C4-2B (cell line): ENCODE results near the gene CLCA2.

ENCODE experiments used
- H3K27ac ChIP-seq: fragments of 450-650 bp; 2 replicates; pipeline ENCODE4 v1.5.1; 2017
- ZFX ChIP-seq: fragments of 450-650 bp; IDR thresholded peaks from 2 replicates; pipeline ENCODE4 v1.6.1; 2017
- TF ChIP-seq, protein P1 (sequence below): fragments of 450-650 bp; conservative IDR thresholded peaks from 2 replicates; pipeline ENCODE4 v1.5.1; 2017; ENCODE audit warnings: mild to moderate bottlenecking

CLCA2 gene

DNA sequence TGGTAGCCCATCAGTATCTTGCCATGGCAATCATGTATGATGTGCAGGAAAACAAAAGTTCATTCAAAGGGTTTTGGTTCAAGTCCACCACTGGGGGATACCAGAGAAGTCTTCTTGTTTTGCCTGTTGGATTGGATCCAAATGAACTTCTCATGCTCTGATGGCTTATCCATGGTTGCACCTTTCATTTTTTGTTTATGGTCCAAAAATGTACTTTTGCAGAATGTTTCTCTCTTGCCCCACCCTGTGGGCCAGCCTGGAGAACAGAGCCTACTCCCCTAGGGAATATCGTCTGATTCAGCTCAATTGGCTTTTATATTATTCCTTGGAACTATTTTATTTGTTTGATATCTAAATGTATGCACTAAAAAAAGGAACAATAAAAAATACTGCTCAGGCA, 24.7 kb downstream of the CLCA2 start:
- TF ChIP-seq, protein P1, sequence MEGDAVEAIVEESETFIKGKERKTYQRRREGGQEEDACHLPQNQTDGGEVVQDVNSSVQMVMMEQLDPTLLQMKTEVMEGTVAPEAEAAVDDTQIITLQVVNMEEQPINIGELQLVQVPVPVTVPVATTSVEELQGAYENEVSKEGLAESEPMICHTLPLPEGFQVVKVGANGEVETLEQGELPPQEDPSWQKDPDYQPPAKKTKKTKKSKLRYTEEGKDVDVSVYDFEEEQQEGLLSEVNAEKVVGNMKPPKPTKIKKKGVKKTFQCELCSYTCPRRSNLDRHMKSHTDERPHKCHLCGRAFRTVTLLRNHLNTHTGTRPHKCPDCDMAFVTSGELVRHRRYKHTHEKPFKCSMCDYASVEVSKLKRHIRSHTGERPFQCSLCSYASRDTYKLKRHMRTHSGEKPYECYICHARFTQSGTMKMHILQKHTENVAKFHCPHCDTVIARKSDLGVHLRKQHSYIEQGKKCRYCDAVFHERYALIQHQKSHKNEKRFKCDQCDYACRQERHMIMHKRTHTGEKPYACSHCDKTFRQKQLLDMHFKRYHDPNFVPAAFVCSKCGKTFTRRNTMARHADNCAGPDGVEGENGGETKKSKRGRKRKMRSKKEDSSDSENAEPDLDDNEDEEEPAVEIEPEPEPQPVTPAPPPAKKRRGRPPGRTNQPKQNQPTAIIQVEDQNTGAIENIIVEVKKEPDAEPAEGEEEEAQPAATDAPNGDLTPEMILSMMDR, result no peak
- TF ChIP-seq ZFX, result no peak

DNA sequence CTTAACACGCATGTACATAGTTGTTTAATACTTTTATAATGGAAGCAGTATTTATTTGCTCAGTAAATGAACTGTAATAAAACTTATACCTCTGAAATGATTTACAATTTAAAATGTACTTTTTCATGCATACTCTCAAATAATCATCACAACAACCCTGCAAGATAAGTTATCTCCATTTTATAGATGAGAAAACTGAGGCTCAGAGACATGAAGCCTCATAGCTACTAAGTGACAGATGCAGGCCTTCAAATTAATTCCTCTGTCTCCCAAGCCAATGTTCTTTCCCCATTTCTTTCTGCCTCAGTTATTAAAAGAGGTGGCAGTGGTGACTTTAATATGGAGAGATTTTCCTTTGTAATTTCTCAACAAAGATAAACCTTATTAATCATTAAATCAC, 25.1 kb downstream of the CLCA2 start:
- H3K27ac ChIP-seq, result no peak overlapping the region
- TF ChIP-seq ZFX, result no peak
- TF ChIP-seq, protein P1, result no peak

More for the DNA sequence above, 24.7 kb downstream of the CLCA2 start:
- H3K27ac ChIP-seq, result no peak overlapping the region

DNA sequence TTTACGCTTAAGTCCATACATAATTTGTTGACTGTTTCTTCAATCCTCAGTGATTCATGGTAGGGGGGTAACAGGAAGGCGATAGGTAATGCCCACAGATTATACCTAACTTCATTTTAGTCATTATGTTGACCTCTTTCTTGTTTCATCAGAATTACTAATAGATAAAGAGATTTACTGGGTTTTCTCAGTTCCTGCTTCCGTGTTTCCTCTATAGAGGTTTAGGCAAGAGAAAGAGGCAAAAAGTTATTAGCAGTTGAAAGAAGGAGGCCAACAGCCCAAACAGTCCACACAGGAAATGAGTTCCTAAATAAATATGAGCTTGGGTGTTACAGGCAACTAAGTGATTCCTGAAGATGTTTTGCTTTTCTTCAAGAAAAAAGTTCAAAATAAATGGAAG, 26.9 kb downstream of the CLCA2 start:
- TF ChIP-seq, protein P1, result no peak
- TF ChIP-seq ZFX, result no peak
- H3K27ac ChIP-seq, result no peak overlapping the region

DNA sequence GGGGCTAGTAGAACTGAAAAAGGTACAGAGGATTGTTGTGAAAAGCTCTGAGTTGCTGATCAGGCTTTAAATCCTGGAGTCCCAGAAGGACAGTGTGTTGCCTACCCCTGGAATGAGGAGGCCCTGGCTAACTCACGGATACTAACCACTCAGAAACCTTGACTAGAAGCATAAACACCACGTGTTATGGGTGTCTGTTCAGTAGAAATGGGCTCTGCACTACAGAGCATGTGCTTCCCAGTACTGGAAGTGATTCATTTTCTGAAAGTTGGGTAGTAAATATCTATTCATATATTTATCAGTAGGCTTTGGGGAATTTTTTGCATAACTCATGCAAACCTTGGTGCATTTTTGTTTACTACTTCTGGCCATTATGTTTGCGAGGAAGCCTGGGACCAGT, 29.7 kb downstream of the CLCA2 start:
- no peak overlapping the region for H3K27ac ChIP-seq
- TF ChIP-seq ZFX, result no peak
- TF ChIP-seq, protein P1, result no peak

DNA sequence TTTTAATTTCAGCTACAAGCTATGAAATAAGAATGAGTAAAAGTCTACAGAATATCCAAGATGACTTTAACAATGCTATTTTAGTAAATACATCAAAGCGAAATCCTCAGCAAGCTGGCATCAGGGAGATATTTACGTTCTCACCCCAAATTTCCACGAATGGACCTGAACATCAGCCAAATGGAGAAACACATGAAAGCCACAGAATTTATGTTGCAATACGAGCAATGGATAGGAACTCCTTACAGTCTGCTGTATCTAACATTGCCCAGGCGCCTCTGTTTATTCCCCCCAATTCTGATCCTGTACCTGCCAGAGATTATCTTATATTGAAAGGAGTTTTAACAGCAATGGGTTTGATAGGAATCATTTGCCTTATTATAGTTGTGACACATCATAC, 31.1 kb downstream of the CLCA2 start:
- TF ChIP-seq, protein P1, result no peak
- TF ChIP-seq ZFX, result no peak
- no peak overlapping the region for H3K27ac ChIP-seq

DNA sequence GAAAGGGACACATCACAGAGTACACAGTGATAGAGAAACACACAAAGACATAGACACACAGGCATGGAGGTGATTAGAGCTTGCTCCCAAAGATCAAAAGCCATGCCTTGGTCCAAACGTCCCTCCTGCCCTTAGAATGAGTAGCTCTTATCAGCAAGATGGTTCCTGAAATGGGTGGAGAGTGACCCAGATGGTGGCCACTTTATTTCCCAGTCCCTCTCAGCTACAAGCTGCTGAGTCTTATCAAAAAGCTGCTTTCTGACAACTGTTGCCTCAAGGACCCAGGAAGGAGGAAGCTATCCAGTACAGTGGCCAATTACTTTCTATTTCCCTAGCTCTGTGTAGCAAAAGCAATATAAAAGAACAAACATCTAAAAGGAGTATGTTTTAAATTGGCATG, 37.0 kb downstream of the CLCA2 start:
- H3K27ac ChIP-seq, result no peak overlapping the region
- TF ChIP-seq, protein P1, result no peak
- no peak for TF ChIP-seq ZFX

DNA sequence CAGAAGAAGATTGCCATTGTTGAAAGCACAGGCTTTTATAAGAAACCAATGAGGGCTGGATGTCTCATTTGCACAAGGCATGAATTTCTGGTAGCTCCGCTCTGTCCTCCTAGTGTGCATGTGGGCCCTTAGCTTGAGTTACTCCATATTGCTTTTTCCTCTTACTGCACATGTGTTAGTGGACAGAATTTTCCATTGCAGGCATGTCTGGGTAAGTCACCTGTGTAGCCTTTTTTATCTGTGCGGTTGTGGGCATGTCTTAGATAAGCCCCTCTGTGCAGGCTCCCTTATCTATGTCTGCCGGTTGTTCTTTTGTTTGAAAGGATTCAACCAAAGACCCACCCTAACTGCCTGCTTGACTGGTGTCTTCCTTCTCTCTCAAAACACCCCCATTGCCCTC, 37.5 kb downstream of the CLCA2 start:
- H3K27ac ChIP-seq, result no peak overlapping the region
- TF ChIP-seq, protein P1, result no peak
- TF ChIP-seq ZFX, result no peak
